ENCODE results near the gene PER2.

Gene PER2

GRCh38 chr2:238256594-238257104 lies 31.8 kb downstream of the PER2 start:
- H3K4me1 ChIP-seq (ENCODE audit: control insufficient read depth, insufficient read depth, low read length): no peaks in the 10 kb centered on the region
- H3K36me3 ChIP-seq (ENCODE audit: control insufficient read depth, insufficient read depth, low read length): peaks cover 50% of the 10 kb centered on the region
- no peak overlapping the region for H3K4me3 ChIP-seq (ENCODE audit: low read length)
- no peak overlapping the region for H3K9ac ChIP-seq (ENCODE audit: low read length)
- no peaks in the 10 kb centered on the region for H3K27me3 ChIP-seq (ENCODE audit: control insufficient read depth, insufficient read depth, low read length)
- H3K9me3 ChIP-seq (ENCODE audit: control insufficient read depth, low read length): no peaks in the 10 kb centered on the region

- H3K9ac ChIP-seq (ENCODE audit: low read length): no peak overlapping the region
- no peaks in the 10 kb centered on the region for H3K9me3 ChIP-seq (ENCODE audit: control insufficient read depth, low read length)
- no peaks in the 10 kb centered on the region for H3K27me3 ChIP-seq (ENCODE audit: control insufficient read depth, insufficient read depth, low read length)
- H3K4me1 ChIP-seq (ENCODE audit: control insufficient read depth, insufficient read depth, low read length): no peaks in the 10 kb centered on the region
- H3K36me3 ChIP-seq (ENCODE audit: control insufficient read depth, insufficient read depth, low read length): peaks cover 44% of the 10 kb centered on the region
- no peak overlapping the region for H3K4me3 ChIP-seq (ENCODE audit: low read length)
Measured at GRCh38 chr2:238256111-238256510, 32.3 kb downstream of the PER2 start.

GRCh38 chr2:238255636-238256035 lies 32.8 kb downstream of the PER2 start:
- H3K27me3 ChIP-seq (ENCODE audit: control insufficient read depth, insufficient read depth, low read length): no peaks in the 10 kb centered on the region
- H3K4me1 ChIP-seq (ENCODE audit: control insufficient read depth, insufficient read depth, low read length): no peaks in the 10 kb centered on the region
- peaks cover 44% of the 10 kb centered on the region for H3K36me3 ChIP-seq (ENCODE audit: control insufficient read depth, insufficient read depth, low read length)

GRCh38 chr2:238255151-238255551 lies 33.3 kb downstream of the PER2 start:
- no peak overlapping the region for H3K9ac ChIP-seq (ENCODE audit: low read length)
- no peak overlapping the region for H3K4me3 ChIP-seq (ENCODE audit: low read length)
- no peaks in the 10 kb centered on the region for H3K9me3 ChIP-seq (ENCODE audit: control insufficient read depth, low read length)
- peaks cover 43% of the 10 kb centered on the region for H3K36me3 ChIP-seq (ENCODE audit: control insufficient read depth, insufficient read depth, low read length)
- no peaks in the 10 kb centered on the region for H3K27me3 ChIP-seq (ENCODE audit: control insufficient read depth, insufficient read depth, low read length)
- no peaks in the 10 kb centered on the region for H3K4me1 ChIP-seq (ENCODE audit: control insufficient read depth, insufficient read depth, low read length)

More at GRCh38 chr2:238255636-238256035, 32.8 kb downstream of the PER2 start:
- H3K4me3 ChIP-seq (ENCODE audit: low read length): no peak overlapping the region
- no peaks in the 10 kb centered on the region for H3K9me3 ChIP-seq (ENCODE audit: control insufficient read depth, low read length)
- no peak overlapping the region for H3K9ac ChIP-seq (ENCODE audit: low read length)

- Histone ChIP-seq H3K9ac (ENCODE audit: low read length) (no peak overlapping the region), H3K36me3 (ENCODE audit: control insufficient read depth, insufficient read depth, low read length) (peaks cover 36% of the 10 kb centered on the region), H3K9me3 (ENCODE audit: control insufficient read depth, low read length) (no peaks in the 10 kb centered on the region), H3K27me3 (ENCODE audit: control insufficient read depth, insufficient read depth, low read length) (no peaks in the 10 kb centered on the region), H3K4me3 (ENCODE audit: low read length) (no peak overlapping the region), H3K4me1 (ENCODE audit: control insufficient read depth, insufficient read depth, low read length) (no peaks in the 10 kb centered on the region)
Measured at GRCh38 chr2:238254095-238254723, 34.2 kb downstream of the PER2 start.

GRCh38 chr2:238252766-238253630 lies 35.4 kb downstream of the PER2 start:
- Histone ChIP-seq H3K9ac (ENCODE audit: low read length) (no peak overlapping the region), H3K36me3 (ENCODE audit: control insufficient read depth, insufficient read depth, low read length) (peaks cover 25% of the 10 kb centered on the region), H3K4me3 (ENCODE audit: low read length) (no peak overlapping the region), H3K9me3 (ENCODE audit: control insufficient read depth, low read length) (no peaks in the 10 kb centered on the region), H3K27me3 (ENCODE audit: control insufficient read depth, insufficient read depth, low read length) (no peaks in the 10 kb centered on the region), H3K4me1 (ENCODE audit: control insufficient read depth, insufficient read depth, low read length) (no peaks in the 10 kb centered on the region)

- Histone ChIP-seq H3K4me1 (ENCODE audit: control insufficient read depth, insufficient read depth, low read length) (no peaks in the 10 kb centered on the region), H3K36me3 (ENCODE audit: control insufficient read depth, insufficient read depth, low read length) (peaks cover 30% of the 10 kb centered on the region), H3K9me3 (ENCODE audit: control insufficient read depth, low read length) (no peaks in the 10 kb centered on the region), H3K27me3 (ENCODE audit: control insufficient read depth, insufficient read depth, low read length) (no peaks in the 10 kb centered on the region), H3K4me3 (ENCODE audit: low read length) (no peak overlapping the region), H3K9ac (ENCODE audit: low read length) (no peak overlapping the region)
Measured at GRCh38 chr2:238251986-238252385, 36.4 kb downstream of the PER2 start.

GRCh38 chr2:238251331-238251730 lies 37.1 kb downstream of the PER2 start:
- no peak overlapping the region for H3K9ac ChIP-seq (ENCODE audit: low read length)
- no peak overlapping the region for H3K4me3 ChIP-seq (ENCODE audit: low read length)
- H3K9me3 ChIP-seq (ENCODE audit: control insufficient read depth, low read length): no peaks in the 10 kb centered on the region
- no peaks in the 10 kb centered on the region for H3K27me3 ChIP-seq (ENCODE audit: control insufficient read depth, insufficient read depth, low read length)
- H3K4me1 ChIP-seq (ENCODE audit: control insufficient read depth, insufficient read depth, low read length): no peaks in the 10 kb centered on the region
- peaks cover 34% of the 10 kb centered on the region for H3K36me3 ChIP-seq (ENCODE audit: control insufficient read depth, insufficient read depth, low read length)

- no peaks in the 10 kb centered on the region for H3K4me1 ChIP-seq (ENCODE audit: control insufficient read depth, insufficient read depth, low read length)
- H3K36me3 ChIP-seq (ENCODE audit: control insufficient read depth, insufficient read depth, low read length): peaks cover 31% of the 10 kb centered on the region
Measured at GRCh38 chr2:238250896-238251295, 37.5 kb downstream of the PER2 start.

GRCh38 chr2:238247841-238248453 lies 40.5 kb downstream of the PER2 start:
- no peaks in the 10 kb centered on the region for H3K27me3 ChIP-seq (ENCODE audit: control insufficient read depth, insufficient read depth, low read length)
- H3K4me1 ChIP-seq (ENCODE audit: control insufficient read depth, insufficient read depth, low read length): peaks cover 7% of the 10 kb centered on the region
- H3K4me3 ChIP-seq (ENCODE audit: low read length): no peak overlapping the region
- no peak overlapping the region for H3K9ac ChIP-seq (ENCODE audit: low read length)
- no peaks in the 10 kb centered on the region for H3K9me3 ChIP-seq (ENCODE audit: control insufficient read depth, low read length)
- H3K36me3 ChIP-seq (ENCODE audit: control insufficient read depth, insufficient read depth, low read length): peaks cover 25% of the 10 kb centered on the region

More at GRCh38 chr2:238250896-238251295, 37.5 kb downstream of the PER2 start:
- Histone ChIP-seq H3K4me3 (ENCODE audit: low read length) (no peak overlapping the region), H3K9ac (ENCODE audit: low read length) (no peak overlapping the region), H3K9me3 (ENCODE audit: control insufficient read depth, low read length) (no peaks in the 10 kb centered on the region), H3K27me3 (ENCODE audit: control insufficient read depth, insufficient read depth, low read length) (no peaks in the 10 kb centered on the region)

GRCh38 chr2:238247002-238247822 lies 41.2 kb downstream of the PER2 start:
- H3K9ac ChIP-seq (ENCODE audit: low read length): peak overlapping the region; percentile 22
- no peaks in the 10 kb centered on the region for H3K27me3 ChIP-seq (ENCODE audit: control insufficient read depth, insufficient read depth, low read length)
- H3K9me3 ChIP-seq (ENCODE audit: control insufficient read depth, low read length): no peaks in the 10 kb centered on the region
- H3K4me1 ChIP-seq (ENCODE audit: control insufficient read depth, insufficient read depth, low read length): peaks cover 11% of the 10 kb centered on the region
- H3K36me3 ChIP-seq (ENCODE audit: control insufficient read depth, insufficient read depth, low read length): peaks cover 20% of the 10 kb centered on the region
- H3K4me3 ChIP-seq (ENCODE audit: low read length): no peak overlapping the region

All from mucosa of stomach (tissue), 1 donor.